Measurements from ENCODE around the gene TP53RK.

Gene TP53RK

GRCh38 chr20:46660487-46660886, 28.8 kb downstream of the TP53RK start:
- DNase-seq (ENCODE audit: low read depth), result no peak

GRCh38 chr20:46657618-46658017, 31.6 kb downstream of the TP53RK start:
- no peak for DNase-seq (ENCODE audit: low read depth)

- DNase-seq (ENCODE audit: low read depth), result no peak
Observed at GRCh38 chr20:46657137-46657536, 32.1 kb downstream of the TP53RK start.

- DNase-seq (ENCODE audit: low read depth), result no peak
Observed at GRCh38 chr20:46652699-46653098, 36.5 kb downstream of the TP53RK start.

- no peak for DNase-seq (ENCODE audit: low read depth)
Observed at GRCh38 chr20:46651091-46651962, 37.9 kb downstream of the TP53RK start, which contains the start of gene SLC13A3. Gene SLC13A3 (minus strand): TSS chr20:46651459. CDS start chr20:46651421, 38 bp downstream.

- no peak for DNase-seq (ENCODE audit: low read depth)
Observed at GRCh38 chr20:46650575-46651090, 38.6 kb downstream of the TP53RK start.

- DNase-seq (ENCODE audit: low read depth), result no peak
Observed at GRCh38 chr20:46649965-46650542, 39.2 kb downstream of the TP53RK start.

GRCh38 chr20:46649650-46649949, 39.6 kb downstream of the TP53RK start:
- no peak for DNase-seq (ENCODE audit: low read depth)

GRCh38 chr20:46648903-46649649, 40.2 kb downstream of the TP53RK start:
- DNase-seq (ENCODE audit: low read depth), result no peak

GRCh38 chr20:46647469-46647868, 41.8 kb downstream of the TP53RK start:
- DNase-seq (ENCODE audit: low read depth), result no peak

- no peak for DNase-seq (ENCODE audit: low read depth)
Observed at GRCh38 chr20:46646659-46647380, 42.4 kb downstream of the TP53RK start.

- no peak for DNase-seq (ENCODE audit: low read depth)
Observed at GRCh38 chr20:46646122-46646521, 43.1 kb downstream of the TP53RK start.

GRCh38 chr20:46644733-46645132, 44.5 kb downstream of the TP53RK start:
- DNase-seq (ENCODE audit: low read depth), result no peak

- DNase-seq (ENCODE audit: low read depth), result no peak
Observed at GRCh38 chr20:46644160-46644559, 45.1 kb downstream of the TP53RK start.

- no peak for DNase-seq (ENCODE audit: low read depth)
Observed at GRCh38 chr20:46642969-46643343, 46.3 kb downstream of the TP53RK start.

- DNase-seq (ENCODE audit: low read depth), result no peak
Observed at GRCh38 chr20:46642265-46642968, 46.8 kb downstream of the TP53RK start.

- no peak for DNase-seq (ENCODE audit: low read depth)
Observed at GRCh38 chr20:46641424-46641823, 47.8 kb downstream of the TP53RK start.

- no peak for DNase-seq (ENCODE audit: low read depth)
Observed at GRCh38 chr20:46640536-46641311, 48.5 kb downstream of the TP53RK start.

- DNase-seq (ENCODE audit: low read depth), result no peak
Observed at GRCh38 chr20:46640044-46640443, 49.2 kb downstream of the TP53RK start.

- no peak for DNase-seq (ENCODE audit: low read depth)
Observed at GRCh38 chr20:46639587-46639986, 49.7 kb downstream of the TP53RK start.

- no peak for DNase-seq (ENCODE audit: low read depth)
Observed at GRCh38 chr20:46638898-46639274, 50.4 kb downstream of the TP53RK start.
